Islet precursor cell (in vitro differentiated cells): ENCODE results near the gene TMEM235.

Experiments used
- DNase-seq: peaks from one replicate; pipeline ENCODE4 v3.0.0-alpha.2; 2018

Gene TMEM235

DNA sequence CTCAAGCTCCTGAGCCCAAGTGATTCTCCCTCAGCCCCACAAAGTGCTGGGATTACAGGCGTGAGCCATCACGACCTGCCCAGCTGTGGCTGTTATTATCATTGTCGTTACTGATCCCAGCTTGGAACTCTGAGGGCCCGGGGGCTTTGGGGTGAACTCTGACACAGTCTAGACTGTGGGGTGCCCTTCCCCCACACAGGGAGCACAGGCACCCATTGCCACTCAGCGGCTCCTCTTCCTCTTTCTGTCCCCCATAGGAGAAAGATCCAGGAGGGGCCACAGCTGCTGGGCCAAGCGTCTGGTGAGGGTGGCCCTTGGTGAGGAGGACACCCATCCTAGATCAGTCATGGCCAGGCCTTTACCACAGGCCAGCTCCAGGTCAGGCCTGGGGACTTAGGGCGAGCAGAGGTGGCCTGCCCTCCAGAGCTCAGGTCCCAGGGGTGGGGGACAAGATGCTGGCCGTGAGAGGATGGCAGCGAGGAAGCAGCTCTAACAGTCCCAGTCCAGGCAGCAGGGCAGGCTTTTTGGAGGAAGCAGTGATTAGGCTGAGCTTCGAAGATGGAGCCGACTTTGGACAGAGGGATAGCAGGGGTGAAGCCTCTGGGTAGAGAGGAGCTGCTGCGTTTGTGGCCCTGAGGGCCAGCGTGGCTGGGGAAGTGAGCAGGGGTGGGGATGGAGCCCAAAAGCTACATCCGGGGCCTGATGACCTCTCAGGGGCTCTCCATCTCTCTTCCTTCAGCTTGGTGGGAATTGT, 24.7 kb downstream of the TMEM235 start:
- DNase-seq = no peak

DNA sequence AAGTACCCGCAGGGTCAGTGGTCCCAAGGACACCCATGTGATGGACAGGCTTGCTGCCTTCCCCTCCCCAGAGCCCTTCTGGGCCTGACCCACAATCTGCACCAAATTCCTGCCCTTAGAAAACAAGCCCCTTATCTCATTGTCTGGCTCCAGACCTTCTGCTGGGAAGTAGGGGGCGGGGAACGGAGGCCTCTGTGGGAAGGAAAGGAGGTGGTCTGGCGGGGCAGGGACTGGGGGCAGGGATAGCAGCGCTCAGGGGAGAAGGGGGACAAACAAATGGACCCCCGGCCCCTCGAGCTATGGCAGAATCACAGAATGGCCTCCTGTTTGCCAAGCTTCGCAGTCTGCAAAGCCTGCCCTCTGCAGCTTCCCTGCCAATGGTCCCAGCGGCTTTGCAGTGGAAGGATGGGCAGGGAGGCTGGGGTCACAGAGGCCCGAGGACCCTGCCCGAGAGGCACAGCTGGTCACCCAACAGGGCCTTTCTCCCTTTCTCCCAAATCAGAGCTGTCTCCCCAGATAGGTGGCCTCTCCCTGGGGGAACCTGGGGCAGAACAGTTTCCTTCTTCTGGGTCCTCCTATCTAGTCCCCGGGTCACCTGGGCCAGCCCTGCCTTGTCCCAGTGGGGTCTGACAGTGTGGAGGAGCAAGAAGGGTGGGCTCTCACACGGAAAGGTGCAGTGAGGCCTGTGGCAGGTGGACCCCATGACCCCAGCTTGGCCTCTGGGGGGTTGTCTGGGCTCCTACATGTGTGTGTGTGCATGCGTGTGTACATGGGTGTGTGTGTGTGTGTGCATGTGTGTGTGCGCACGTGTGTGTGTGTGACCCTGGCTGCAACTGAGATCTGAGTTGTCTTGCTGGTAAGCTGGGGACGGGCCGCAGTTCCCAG, 25.5 kb downstream of the TMEM235 start:
- peak; percentile 85 for DNase-seq

DNA sequence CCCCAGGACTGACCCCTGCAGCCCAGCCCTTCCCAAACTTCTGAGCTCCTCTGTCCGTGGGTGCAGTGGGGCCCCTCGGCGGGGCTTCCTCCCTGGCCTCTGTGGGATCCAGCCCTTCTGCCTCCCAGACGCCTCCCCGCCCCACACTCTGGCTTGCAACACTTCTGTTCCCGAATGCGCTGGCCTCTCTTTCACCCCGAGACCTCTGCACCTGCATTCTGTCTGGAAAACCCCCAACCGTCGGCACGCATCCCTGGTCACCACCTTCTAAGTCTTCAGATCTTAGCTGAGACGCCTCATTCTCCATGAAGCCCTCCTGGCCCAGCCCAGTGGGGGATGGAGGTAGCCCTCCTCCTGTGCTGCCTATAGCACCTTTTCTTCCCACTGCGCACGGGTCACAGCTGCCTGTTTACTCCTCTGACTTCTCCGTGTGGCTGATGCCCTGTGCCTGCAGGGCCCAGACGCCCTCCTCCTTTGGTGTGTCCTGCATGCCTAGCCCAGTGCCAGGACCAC, 26.4 kb downstream of the TMEM235 start:
- no peak for DNase-seq

DNA sequence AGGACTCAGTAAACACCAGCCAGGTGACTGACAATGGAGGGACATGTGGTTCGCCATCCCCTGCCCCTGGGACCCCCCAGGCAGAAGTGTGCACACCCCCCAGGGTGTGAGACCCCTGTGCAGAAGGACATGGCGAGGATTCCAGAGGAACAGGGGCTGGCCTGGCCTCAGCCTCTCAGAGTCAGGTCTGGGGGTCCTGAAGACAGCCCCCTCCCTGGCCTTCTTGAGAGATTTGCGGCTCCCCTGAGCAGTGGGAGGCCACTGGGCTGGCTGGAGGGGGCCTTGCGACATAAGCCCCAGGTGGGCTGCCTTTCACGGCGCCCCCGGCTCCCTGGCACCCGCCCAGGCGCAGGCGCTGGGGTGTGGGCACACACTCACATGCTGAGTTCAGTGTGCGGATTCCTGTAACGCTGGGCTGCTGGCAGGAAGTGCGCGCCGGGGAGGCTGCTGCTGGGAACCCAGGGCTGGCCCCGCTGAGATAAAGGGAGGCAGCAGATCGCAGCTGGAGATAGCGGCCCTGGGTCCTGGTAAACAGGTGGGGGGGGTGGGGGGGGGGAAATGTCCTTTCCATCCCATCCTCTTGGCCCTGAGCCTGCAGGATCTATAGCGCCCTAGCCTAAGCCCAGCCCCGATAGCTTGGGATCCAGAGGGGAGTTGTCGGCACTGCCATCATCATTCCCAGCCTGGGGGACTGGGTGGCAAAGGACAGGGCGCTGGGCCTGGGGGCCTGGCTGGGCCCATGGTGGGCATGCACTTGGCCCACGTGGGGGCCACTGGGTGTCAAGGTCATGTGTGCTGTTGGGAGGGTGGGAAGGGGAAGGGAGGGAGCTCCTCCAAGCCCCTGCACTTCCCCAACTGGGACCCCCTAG, 27.1 kb downstream of the TMEM235 start:
- no peak for DNase-seq

DNA sequence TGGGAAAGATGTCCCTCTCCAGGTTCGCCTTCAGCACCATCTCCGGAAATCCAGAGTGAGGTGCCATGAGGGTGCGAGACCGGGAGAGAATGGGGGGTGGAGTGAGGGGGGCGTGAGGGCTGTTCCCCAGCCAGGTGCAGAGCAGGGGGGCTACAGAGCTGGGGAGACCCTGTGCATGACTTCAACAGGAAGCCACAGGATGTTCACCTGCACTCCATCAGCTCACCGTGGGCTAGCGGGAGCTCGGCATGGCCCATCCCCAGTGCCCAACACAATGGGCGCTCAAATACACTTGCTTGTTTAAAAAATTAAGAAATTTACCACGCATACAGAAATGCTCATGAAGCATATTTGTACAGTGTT, 27.7 kb downstream of the TMEM235 start:
- DNase-seq = no peak

DNA sequence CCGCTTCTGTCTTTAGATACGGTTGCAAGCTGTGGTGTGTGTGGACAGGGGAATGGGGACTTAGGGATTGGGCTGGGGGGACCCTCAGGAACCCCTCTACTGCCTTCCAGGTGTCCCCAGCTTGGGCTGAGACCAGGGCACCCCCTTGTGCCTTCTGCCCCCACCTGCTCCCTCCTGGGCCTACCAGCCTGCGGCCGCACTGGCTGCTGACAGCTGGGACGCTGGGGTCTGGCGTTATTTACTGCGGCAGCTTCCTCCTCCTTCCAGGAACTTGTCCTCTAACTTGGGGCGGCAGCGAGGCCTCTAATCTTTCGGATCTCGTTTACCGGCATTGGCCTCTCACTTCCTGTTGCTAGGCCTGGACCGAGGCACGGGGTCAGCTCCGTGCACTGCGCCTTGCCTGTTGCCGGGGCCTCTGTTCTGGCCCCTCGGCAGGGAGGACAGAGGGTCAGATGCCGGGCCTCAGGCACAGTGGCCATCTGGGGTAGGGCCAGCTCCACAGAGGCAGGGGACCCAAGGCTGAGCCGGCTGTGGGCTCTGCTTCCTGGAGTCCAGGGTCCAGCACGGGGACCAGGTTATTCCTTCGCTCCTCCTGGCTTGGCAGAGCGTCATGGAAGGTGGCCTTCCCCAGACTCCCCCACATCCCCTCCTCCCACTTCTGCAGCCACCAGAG, 31.8 kb downstream of the TMEM235 start:
- peak; percentile 66 for DNase-seq

DNA sequence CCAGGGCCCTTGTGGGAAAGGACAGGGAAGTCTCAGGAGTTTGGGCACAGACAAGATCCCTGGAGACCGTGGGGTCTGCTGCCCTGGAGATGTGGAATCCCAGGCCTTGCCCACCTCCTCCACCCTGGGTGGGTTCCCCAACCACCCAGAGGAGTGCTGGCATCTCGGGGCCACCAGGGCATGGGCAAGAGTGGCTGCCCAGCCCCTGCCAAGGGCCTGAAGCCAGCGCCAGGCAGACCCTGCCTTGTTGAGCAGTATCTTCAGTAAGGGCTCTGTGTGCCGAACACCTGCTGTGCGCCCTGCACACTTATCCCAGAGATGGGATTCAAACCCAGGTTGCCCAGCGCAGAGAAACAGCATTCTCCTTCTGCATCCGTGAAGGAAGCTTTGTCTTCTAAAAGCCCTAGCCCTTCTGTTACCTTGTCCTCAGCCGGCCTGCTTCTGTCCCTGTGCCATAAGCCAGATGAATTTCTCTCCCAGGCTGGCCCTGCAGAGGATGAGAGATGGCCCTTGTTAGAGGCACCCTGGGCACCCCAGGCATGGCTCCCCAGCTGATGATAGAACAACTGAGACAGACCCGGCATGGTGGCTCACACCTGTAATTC, 32.4 kb downstream of the TMEM235 start:
- DNase-seq = no peak

DNA sequence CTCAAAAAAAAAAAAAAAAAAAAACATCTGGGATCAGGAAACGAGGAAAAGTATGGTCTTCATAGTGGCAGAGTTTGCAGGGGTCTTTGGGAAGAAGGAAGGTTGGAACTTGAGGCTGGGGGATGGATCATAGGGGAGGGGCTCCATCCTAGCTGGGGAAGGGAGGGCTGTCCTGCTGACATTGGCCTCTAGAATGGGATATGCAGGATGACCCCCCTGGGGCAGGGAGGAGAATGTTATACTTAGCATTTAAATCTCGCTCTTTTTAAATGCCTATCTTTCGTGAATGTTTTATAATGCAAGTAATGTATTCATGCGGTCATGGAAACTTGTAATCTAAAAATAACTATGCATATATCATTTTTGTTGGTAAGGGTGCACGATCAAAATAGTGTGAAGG, 33.2 kb downstream of the TMEM235 start:
- DNase-seq = no peak

DNA sequence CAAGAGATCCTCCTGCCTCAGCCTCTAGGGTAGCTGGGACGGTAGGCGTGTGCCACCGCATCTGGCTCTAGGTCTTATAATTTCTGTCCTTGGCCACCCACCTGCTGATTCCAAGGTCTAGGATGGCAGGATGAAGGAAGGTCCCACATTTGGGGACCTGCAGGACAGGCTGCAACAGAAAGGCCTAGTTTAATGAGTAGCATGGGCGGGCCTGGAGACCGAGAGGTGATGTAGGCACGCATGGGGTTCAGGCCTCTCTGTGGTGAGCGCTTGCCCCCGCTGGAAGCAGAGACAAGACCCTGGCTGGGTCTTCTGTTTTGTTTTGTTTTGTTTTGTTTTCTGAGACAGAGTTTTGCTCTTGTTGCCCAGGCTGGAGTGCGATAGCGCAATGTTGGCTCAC, 33.7 kb downstream of the TMEM235 start:
- no peak for DNase-seq

DNA sequence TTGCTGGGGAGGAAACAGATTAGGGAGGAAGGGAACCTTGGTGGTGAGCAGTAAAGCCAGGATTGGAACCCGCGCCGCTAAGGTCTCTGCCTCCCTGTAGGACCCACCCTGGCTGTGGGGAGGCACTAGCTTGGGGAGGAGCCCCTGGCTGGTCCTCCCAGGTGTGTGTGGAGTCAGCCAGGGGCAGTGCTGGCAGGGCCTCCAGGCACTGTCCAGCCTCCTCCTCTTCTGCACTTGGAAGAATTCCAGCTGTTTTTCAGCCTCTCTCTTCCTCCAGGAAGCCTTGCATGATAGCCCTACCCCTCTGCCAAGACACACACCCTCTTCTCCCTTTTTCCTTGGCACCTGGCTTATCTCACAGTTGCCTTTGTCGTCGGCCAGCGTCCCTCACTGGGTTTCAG, 34.8 kb downstream of the TMEM235 start:
- no peak for DNase-seq

DNA sequence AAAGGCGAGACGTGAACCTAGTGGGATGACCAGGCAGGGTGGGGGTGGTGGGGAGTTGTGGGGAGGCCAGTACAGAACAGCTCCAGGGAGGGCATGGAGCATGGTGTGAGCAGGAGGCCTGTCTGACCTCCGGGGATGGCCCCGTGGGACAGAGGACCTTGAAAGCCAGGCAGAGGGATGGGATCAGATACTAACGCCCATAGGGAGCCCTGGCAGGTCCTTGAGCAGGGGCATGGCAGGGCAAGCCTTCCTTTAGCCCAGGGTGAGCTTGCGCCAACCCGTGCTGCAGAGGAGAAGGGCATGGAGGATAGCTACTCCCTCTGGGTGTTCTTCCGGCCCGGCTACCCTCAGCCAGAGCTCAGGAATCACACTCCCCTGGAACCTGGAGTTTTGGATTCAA, 35.3 kb downstream of the TMEM235 start:
- no peak for DNase-seq

DNA sequence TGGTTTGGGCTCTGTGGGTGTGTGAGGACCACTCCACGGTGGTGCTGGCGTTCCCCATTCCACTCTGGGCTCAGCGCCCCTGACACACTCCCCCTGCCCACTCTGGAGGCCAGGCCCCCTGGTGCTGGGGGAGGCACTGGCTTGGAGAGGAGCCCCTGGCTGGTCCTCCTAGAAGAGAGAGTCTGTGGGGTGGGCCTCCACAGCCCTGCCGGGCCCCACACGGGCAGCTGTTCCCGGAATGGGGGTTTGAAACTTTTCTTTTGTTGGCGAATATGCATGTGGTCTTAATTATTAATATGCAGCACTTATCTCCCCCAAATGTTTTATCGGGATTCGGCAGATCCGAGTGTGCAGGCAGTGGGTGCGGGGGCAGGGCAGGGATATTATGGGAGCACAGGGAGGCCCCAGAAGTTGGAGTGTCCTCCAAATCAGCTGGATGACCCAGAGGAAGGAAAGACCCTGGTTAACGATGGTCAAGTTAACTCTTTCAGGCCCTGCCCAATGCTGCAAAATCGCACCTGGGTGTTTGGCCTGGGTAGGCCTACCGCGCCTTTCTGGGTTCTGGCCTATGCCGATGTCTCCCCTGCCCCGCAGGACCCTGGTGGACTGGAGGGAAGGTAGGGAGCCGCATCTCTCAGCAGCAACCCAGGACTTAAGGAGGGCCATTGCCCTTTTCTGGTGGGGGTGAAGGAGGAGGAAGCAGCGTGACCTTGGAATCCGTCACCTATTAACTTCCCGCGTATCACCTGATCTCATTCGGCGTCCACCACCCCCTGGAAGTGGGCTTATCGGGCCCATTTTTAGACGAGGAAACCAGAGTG, 36.0 kb downstream of the TMEM235 start:
- DNase-seq = no peak

DNA sequence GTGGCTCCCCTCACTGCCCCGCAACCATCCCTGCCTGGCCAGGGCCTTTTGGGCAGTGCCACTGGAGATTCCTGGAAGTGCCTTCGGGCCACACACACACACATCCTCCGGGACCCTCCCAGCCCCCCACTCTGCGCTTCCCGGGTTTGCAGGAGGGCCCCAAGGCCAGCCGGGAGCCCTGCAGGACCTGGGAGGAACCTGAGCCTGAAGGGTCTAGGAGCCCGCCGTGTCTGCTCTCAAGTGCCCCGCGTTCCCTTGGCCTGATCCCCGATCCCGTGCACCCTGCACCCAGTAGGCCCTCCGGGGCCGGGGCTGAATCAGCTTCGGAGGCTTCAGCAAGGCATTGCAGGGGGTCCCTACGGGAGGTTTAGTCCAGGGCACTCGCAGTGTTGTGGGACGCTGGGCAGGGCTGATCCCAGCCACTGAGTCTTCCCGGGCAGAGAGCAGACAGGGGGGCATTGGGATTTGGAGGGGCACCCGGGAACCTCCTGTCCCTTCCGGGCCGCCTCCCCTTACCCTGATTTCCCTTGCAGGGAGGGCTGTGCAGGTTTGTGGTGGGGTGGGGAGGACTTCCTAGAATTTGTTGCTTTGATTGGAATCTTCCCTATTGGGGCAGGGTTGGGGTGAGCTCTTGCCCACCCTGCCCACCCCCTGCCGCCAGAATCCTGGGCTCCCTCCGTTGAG, 36.9 kb downstream of the TMEM235 start:
- DNase-seq = no peak

DNA sequence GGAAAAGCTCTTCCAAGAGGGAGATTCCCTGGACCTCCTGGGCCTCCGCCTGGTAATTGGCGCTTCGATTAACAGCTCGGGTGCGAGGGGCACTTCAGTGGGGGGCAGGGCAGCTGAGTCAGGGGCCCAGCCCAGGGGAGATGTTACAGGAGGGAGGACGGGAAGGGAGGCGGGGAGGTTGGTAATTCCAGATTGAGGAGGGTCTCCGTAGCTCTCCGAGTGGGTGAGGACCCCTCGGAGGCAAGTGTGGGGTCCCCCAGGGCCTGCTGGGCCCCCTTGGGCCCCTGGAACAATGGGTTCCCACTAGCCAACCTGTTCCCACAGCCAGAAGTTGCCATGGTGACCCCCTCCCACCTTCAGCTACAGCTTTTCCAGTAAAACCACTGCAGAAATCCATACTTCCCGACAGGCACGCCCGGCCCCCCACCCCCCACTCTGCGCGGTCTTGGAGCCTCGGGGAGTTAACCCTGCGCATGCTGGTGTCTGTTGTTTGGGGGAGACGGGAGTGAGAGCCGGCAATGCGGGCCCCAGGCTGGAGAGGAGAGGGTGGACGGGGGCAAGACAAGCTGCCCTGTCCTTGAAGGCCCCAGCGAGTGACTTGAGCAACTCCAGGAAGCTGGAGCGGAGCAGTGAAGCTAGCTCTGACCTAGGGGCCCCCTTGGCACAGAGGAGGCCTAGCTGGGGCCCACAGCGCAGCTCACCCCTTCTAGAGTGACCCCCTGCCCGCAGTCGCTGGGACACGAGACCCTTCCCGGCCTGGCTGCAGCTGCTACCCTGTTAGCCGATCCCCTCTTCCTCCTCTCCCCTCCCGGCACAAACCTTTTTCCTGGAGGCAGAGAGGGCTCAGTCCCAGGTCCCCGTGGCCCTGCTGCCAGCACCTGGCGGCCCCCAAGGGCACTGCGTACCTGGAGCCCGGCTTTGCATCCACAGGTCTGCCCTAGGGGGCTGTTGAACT, 37.8 kb downstream of the TMEM235 start:
- DNase-seq = peak; percentile 78

DNA sequence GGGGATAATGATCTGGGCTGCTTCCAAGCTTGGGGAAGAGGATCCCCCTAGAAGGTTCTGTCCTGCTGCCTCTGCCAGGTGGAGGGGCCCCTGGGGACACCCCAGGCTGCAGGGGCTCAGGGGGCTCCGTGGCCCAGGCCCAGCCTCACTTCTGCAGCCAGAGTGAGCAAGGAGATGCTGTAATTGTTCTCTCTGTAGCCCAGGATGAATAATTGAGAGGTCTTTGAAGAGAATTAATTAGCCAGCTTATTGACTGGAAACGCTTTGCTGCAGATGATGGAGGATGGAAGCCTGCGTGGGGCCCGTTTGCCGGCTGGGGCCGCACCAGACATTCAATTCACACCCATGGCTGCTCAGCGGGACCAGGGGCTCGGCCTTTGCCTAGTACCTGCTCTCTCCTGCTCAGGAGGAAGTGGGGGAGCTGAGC, 38.5 kb downstream of the TMEM235 start:
- no peak for DNase-seq

DNA sequence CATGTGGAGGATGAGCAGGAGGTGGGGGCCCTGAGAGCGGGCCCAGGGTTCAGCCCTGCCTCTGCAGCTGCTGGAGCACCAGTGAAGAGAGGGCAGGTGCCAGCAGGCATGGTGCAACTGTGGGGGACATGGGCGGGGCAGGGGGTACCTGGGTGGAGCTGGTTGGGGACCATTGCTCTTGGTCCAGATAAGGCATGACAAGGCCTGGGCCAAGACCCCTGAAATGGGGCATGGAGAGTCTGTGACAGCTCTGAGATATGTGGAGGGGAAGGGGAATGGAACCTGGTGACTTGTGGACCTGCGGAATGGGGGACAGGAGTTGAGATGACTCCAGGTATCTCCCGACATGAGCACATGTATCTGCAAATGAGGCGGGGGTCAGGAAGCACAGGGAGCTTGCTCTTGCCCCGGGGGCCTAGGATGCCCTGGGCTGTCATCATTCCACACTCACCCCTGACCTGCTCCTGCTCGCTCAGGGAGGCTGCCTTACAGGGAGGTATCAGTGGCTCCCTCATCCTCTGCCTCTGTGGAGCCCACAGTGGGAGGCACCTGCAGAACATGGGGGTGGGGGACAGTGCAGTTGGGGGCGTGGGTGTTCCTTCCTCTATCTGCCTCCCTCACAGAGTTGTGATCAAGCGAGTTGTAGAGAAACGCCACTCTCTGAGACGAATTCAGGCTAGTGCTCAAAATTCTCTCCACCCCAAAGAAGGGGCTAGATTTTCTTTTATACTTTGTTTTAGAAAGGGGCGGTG, 40.2 kb downstream of the TMEM235 start:
- no peak for DNase-seq

DNA sequence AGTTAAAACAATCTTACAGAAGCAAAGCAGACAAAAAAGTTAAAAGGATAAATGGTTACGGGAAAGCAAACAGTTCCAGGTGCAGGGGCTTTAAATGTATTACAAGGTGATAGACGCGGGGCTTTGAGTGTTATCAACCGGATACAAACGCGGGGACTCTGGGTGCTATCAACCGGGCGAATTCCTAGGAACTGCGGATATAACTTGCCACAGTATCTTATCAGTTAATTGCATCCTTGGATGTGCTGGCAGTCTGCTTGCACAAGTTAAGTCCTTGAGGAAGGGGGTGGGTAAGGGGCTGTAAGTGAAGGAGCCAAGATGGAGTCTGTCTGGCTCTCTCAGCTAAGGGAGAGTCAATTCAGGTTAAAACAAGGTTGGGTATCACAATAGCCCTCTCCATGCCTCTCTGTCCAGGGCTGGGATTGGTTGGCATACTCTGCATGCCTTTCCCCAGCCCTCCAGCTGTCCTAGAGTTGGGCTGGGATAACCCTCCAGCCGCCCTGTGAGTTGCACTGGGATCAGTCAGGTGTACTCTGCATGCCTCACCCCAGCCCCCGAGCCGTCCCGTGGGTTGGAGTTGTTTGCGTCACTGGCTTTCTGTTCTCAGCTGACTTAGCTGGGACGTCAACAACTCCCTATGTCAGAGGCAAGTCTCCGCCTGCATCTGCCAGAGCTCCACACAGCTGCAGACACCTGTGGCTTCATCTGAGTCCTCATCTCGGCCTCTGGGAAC, 40.9 kb downstream of the TMEM235 start:
- peak; percentile 97 for DNase-seq

DNA sequence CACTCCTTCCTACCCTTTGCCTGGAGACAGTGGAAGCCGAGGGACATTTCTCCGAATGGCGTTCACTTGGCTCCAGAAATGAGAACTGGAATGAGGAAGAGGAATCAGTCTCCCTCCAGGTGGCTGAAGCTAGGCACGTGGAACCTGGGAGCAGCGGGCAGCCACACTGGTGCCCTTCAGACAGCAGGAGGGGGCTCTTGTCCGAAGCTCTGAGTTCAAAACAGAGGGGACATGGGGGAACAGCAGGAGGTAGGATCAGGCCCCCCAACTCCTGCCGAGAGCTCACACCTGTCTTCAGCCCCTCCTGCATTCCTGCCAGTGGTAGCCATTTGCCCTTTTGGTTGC, 41.5 kb downstream of the TMEM235 start:
- DNase-seq = no peak
